SK-N-SH (cell line): ENCODE measurements around the gene HSPB3. TPM values are rescaled to one million over a fixed set of nuclear protein-coding genes. Genes with fewer than 3 reads are reported as not detected.
A peak's percentile ranks its signal among the peaks of the same experiment; 100 is the strongest.

ENCODE experiments used
- CTCF ChIA-PET: fragments of 300-600, 350-600 bp; formaldehyde crosslinking; extraction: SDS; loops from one replicate; lab custom pipeline; 2021; lab: Yijun Ruan, JAX
- POLR2A ChIA-PET: fragments of 350-600 bp; sonication (Branson Sonifier 250); formaldehyde crosslinking; extraction: SDS; loops from one replicate; lab custom pipeline; 2020; ENCODE audit warnings: antibody characterized with exemption, inconsistent platforms; lab: Yijun Ruan, JAX
- DNase-seq: peaks from one replicate; pipeline ENCODE4 v3.0.0; 2012
- H2AFZ ChIP-seq: fragments of 200-600 bp; sonication (generic); 2 replicates; pipeline ENCODE4 v1.8.1; 2016; ENCODE audit warnings: antibody characterized with exemption, mild to moderate bottlenecking, low read depth
- H3F3A ChIP-seq: fragments of 200-600 bp; sonication (generic); replicated peaks from 2 replicates; pipeline ENCODE3; 2016; ENCODE audit warnings: antibody characterized with exemption, mild to moderate bottlenecking; ENCODE audit not compliant: insufficient read depth
- H3K27ac ChIP-seq, 2 experiments: fragments of 200-500 bp in 1 of 2; fragments of 200-600 bp in 1 of 2; sonication (Bioruptor generic) in 1 of 2; sonication (generic), shearing (Covaris generic) in 1 of 2; 2 replicates each; pipeline versions ENCODE4 v1.5.1 to v1.6.1; 2014 to 2016; ENCODE audit warnings: low read depth in 2 of 2, inconsistent platforms in 1 of 2, low read length in 1 of 2, mild to moderate bottlenecking in 1 of 2, mixed read lengths in 1 of 2
- H3K27me3 ChIP-seq: fragments of 200-600 bp; sonication (generic), shearing (Covaris generic); 2 replicates; pipeline ENCODE4 v1.6.1; 2016; ENCODE audit warnings: mixed run types; ENCODE audit not compliant: insufficient read depth
- H3K36me3 ChIP-seq, 2 experiments: fragments of 200-500 bp in 1 of 2; fragments of 200-600 bp in 1 of 2; sonication (Bioruptor generic) in 1 of 2; sonication (generic) in 1 of 2; replicated peaks in 1 of 2; 2 replicates each; pipeline versions ENCODE3 to v1.5.1; 2014 to 2016; ENCODE audit warnings: low read length in 1 of 2, mild to moderate bottlenecking in 1 of 2; ENCODE audit not compliant: insufficient read depth in 2 of 2, control insufficient read depth in 1 of 2
- H3K4me1 ChIP-seq, 2 experiments: fragments of 200-500 bp in 1 of 2; fragments of 200-600 bp in 1 of 2; sonication (Bioruptor generic) in 1 of 2; sonication (generic), shearing (Covaris generic) in 1 of 2; 2 replicates each; pipeline versions ENCODE4 v1.5.1 to v1.6.1; 2014 to 2016; ENCODE audit warnings: low read depth in 1 of 2, low read length in 1 of 2, mixed run types in 1 of 2; ENCODE audit not compliant: insufficient read depth in 2 of 2, control insufficient read depth in 1 of 2
- H3K4me2 ChIP-seq: fragments of 200-600 bp; sonication (generic), shearing (Covaris generic); 2 replicates; pipeline ENCODE4 v1.6.1; 2017; ENCODE audit warnings: mixed run types
- H3K4me3 ChIP-seq, 2 experiments: fragments of 200-500 bp in 1 of 2; fragments of 200-600 bp in 1 of 2; sonication (Bioruptor generic) in 1 of 2; sonication (generic), shearing (Covaris generic) in 1 of 2; 2 replicates each; pipeline versions ENCODE4 v1.5.1 to v1.8.1; 2014 to 2016; ENCODE audit warnings: low read depth in 2 of 2, inconsistent platforms in 1 of 2, low read length in 1 of 2, mild to moderate bottlenecking in 1 of 2, mixed read lengths in 1 of 2, moderate library complexity in 1 of 2
- H3K79me2 ChIP-seq: fragments of 200-600 bp; sonication (generic); 2 replicates; pipeline ENCODE4 v1.8.1; 2017; ENCODE audit warnings: mild to moderate bottlenecking; ENCODE audit not compliant: insufficient read depth
- H3K9ac ChIP-seq: fragments of 200-600 bp; sonication (generic); 2 replicates; pipeline ENCODE4 v1.6.1; 2017; ENCODE audit warnings: mixed run types
- H3K9me2 ChIP-seq: fragments of 200-600 bp; sonication (generic); 2 replicates; pipeline ENCODE4 v1.6.1; 2017; ENCODE audit warnings: mixed run types
- H3K9me3 ChIP-seq: fragments of 200-600 bp; sonication (generic); 2 replicates; pipeline ENCODE4 v1.6.1; 2017; ENCODE audit warnings: mixed run types, mild to moderate bottlenecking, moderate library complexity
- H4K20me1 ChIP-seq: fragments of 200-600 bp; sonication (generic); 2 replicates; pipeline ENCODE4 v1.6.1; 2017; ENCODE audit warnings: mild to moderate bottlenecking, mixed run types; ENCODE audit not compliant: insufficient read depth
- CTCF ChIP-seq: fragments of 200-600 bp; sonication (generic); IDR thresholded peaks from 2 replicates; pipeline ENCODE4 v1.6.1; 2017; ENCODE audit warnings: antibody characterized with exemption, mild to moderate bottlenecking, moderate library complexity
- GABPA ChIP-seq: IDR thresholded peaks from 2 replicates; pipeline ENCODE4 v1.4.0; 2012; ENCODE audit warnings: low read depth, mild to moderate bottlenecking
- GATA2 ChIP-seq: sonication (generic); formaldehyde crosslinking; IDR thresholded peaks from 2 replicates; pipeline ENCODE4 v1.5.0; 2020; ENCODE audit warnings: mild to moderate bottlenecking, missing genetic modification reagents
- IRF3 ChIP-seq: fragments of 150-350 bp; IDR thresholded peaks from 2 replicates; pipeline ENCODE4 v1.6.1; 2016; ENCODE audit warnings: mild to moderate bottlenecking, low read depth, low read length
- JUND ChIP-seq: IDR thresholded peaks from 2 replicates; pipeline ENCODE4 v1.4.0; 2012
- NFIC ChIP-seq: IDR thresholded peaks from 2 replicates; pipeline ENCODE4 v1.4.0; 2012; ENCODE audit warnings: borderline replicate concordance
- RCOR1 ChIP-seq: fragments of 150-350 bp; IDR thresholded peaks from 2 replicates; pipeline ENCODE4 v1.6.1; 2017; ENCODE audit warnings: antibody characterized with exemption, low read length
- RXRA ChIP-seq: IDR thresholded peaks from 2 replicates; pipeline ENCODE4 v1.4.0; 2012; ENCODE audit warnings: low read depth, mild to moderate bottlenecking, borderline replicate concordance
- SIN3A ChIP-seq: IDR thresholded peaks from 2 replicates; pipeline ENCODE4 v1.6.1; 2012; ENCODE audit warnings: low read depth, mild to moderate bottlenecking, low read length, moderate library complexity, borderline replicate concordance
- TAF1 ChIP-seq: IDR thresholded peaks from 2 replicates; pipeline ENCODE4 v1.6.1; 2012; ENCODE audit warnings: low read depth, mild to moderate bottlenecking, low read length, moderate library complexity, borderline replicate concordance
- TEAD4 ChIP-seq: IDR thresholded peaks from 2 replicates; pipeline ENCODE4 v1.4.0; 2012; ENCODE audit warnings: mild to moderate bottlenecking, borderline replicate concordance; ENCODE audit not compliant: insufficient read depth
- YY1 ChIP-seq: IDR thresholded peaks from 2 replicates; pipeline ENCODE4 v1.4.0; 2012; ENCODE audit warnings: low read depth, mild to moderate bottlenecking
- ZBTB33 ChIP-seq: IDR thresholded peaks from 2 replicates; pipeline ENCODE4 v1.4.0; 2012; ENCODE audit warnings: low read depth, borderline replicate concordance
- WGBS: methylation state at CpG from one replicate; pipeline ENCODE4 v1.1.6; 2017; ENCODE audit warnings: low lambda C conversion rate; 5-methylcytosine and 5-hydroxymethylcytosine counted together
- polyA plus RNA-seq, 3 experiments: library from polyadenylated mRNA; depleted of rRNA; stranded (reverse); fragments of >200 nt; gene quantifications; 2 replicates each; pipeline ENCODE4 v1.2.3, GENCODE V29; 2012

Gene HSPB3
- polyA plus RNA-seq, 1 of the 3 experiments (the other 2 are of a cell fraction) = 3.3 TPM

GRCh38 chr5:54453046-54453445 is 2.5 kb upstream of the HSPB3 start:
- TF ChIP-seq CTCF = no peak
- TF ChIP-seq JUND = no peak
- TF ChIP-seq IRF3 = no peak
- no peak for TF ChIP-seq YY1
- TF ChIP-seq ZBTB33 = no peak
- no peak for TF ChIP-seq NFIC
- CTCF ChIA-PET = interaction anchor here (0.7 to 1.3 kb wide), 3 partner anchors 36 to 210 kb away, joined by 3 to 7 read pairs (median 3); partner anchors contain the start of gene SNX18
- H3K36me3 ChIP-seq = no peaks in the 10 kb centered on the region
- H3K4me2 ChIP-seq = no peak overlapping the region
- H3K9ac ChIP-seq = no peak overlapping the region
- no peaks in the 10 kb centered on the region for H3F3A ChIP-seq
- no peak overlapping the region for H3K4me3 ChIP-seq
- H4K20me1 ChIP-seq = no peaks in the 10 kb centered on the region
- H3K9me2 ChIP-seq = no peaks in the 10 kb centered on the region
- POLR2A ChIA-PET = no interaction called here
- H3K79me2 ChIP-seq = no peaks in the 10 kb centered on the region
- no peak overlapping the region for H2AFZ ChIP-seq
- 38% methylated on average over 3 of the region's 3 CpGs for whole genome bisulfite sequencing
- H3K9me3 ChIP-seq = no peaks in the 10 kb centered on the region
- no peak overlapping the region for H3K27ac ChIP-seq
- H3K4me1 ChIP-seq = peaks cover 5 to 23% of the 10 kb centered on the region in 2 experiments; a peak in 3 of 4 replicates
- no peak for DNase-seq
- H3K27me3 ChIP-seq = no peaks in the 10 kb centered on the region

- TF ChIP-seq SIN3A = no peak
- TF ChIP-seq RCOR1 = no peak
- TF ChIP-seq RXRA = no peak
- TF ChIP-seq TAF1 = no peak
- no peak for TF ChIP-seq TEAD4
- TF ChIP-seq NFIC = no peak
- TF ChIP-seq GABPA = no peak
- TF ChIP-seq GATA2 (CRISPR knock-in tag) = no peak
- TF ChIP-seq, all 33 proteins: peak for 0
- DNase-seq = no peak
- H3K9me2 ChIP-seq = no peaks in the 10 kb centered on the region
- 38% methylated on average over 2 of the region's 2 CpGs for WGBS
- CTCF ChIA-PET = interaction anchor here (0.7 to 1.4 kb wide), 3 partner anchors 12 to 452 kb away, joined by 3 read pairs; no protein-coding TSS in a partner anchor
- no peak overlapping the region for H2AFZ ChIP-seq
- H3K9me3 ChIP-seq = no peaks in the 10 kb centered on the region
- no peak overlapping the region for H3K4me3 ChIP-seq
- peaks cover 5 to 23% of the 10 kb centered on the region in 2 experiments; a peak in 3 of 4 replicates for H3K4me1 ChIP-seq
- no peaks in the 10 kb centered on the region for H4K20me1 ChIP-seq
- no peaks in the 10 kb centered on the region for H3K27me3 ChIP-seq
- no peak overlapping the region for H3K9ac ChIP-seq
- peak overlapping the region; percentile 14; the same call in 1 of the 2 replicates for H3K4me2 ChIP-seq
- no peaks in the 10 kb centered on the region for H3K79me2 ChIP-seq
- no peaks in the 10 kb centered on the region for H3F3A ChIP-seq
- H3K27ac ChIP-seq = peak overlapping the region in 1 of 2 experiments; percentile 44; a peak in 1 of 4 replicates
- no peaks in the 10 kb centered on the region for H3K36me3 ChIP-seq
- POLR2A ChIA-PET = no interaction called here
These were observed 897 bp upstream of the HSPB3 start for GRCh38 chr5:54454602-54455001.
